Activated T-helper 1 cell treated with anti-CD3 and anti-CD28 coated beads, Interleukin-12 subunit alpha, Interleukin-12 subunit beta, Interleukin-2, Interleukin-4 antibody, amounts not matched to agents 30 ng/mL and 10 ng/mL and 1 ng/mL, durations not matched to agents 14 hours and 24 hours and 36 hours (primary cell): ENCODE data around the gene PGS1. TPM values are rescaled to one million over a fixed set of nuclear protein-coding genes. Genes with fewer than 3 reads are reported as not detected.

Experiments used
- DNase-seq: peaks from one replicate; pipeline ENCODE4 v3.0.0; 2021; ENCODE audit warnings: low spot score
- H3K27ac Mint-ChIP-seq: one replicate; pipeline ENCODE4 v1.8.0; 2021; ENCODE audit warnings: mild to moderate bottlenecking, mixed read lengths
- H3K27me3 Mint-ChIP-seq: one replicate; pipeline ENCODE4 v1.8.0; 2022; ENCODE audit warnings: mild to moderate bottlenecking, moderate library complexity, mixed read lengths; ENCODE audit not compliant: insufficient read depth
- H3K36me3 Mint-ChIP-seq: one replicate; pipeline ENCODE4 v1.8.0; 2021; ENCODE audit warnings: low read depth, mixed read lengths
- H3K4me1 Mint-ChIP-seq: one replicate; pipeline ENCODE4 v1.8.0; 2021; ENCODE audit warnings: low read depth, mixed read lengths
- H3K4me3 Mint-ChIP-seq: one replicate; pipeline ENCODE4 v1.8.0; 2021; ENCODE audit warnings: mild to moderate bottlenecking, moderate library complexity, mixed read lengths
- H3K9me3 Mint-ChIP-seq: one replicate; pipeline ENCODE4 v1.8.0; 2021; ENCODE audit warnings: mixed read lengths
- intact Hi-C: fragments of 100-400 bp; cut with micrococcal nuclease; formaldehyde crosslinking; loops from one replicate; pipeline ENCODE4 v1.15.1; 2024
- total RNA-seq: library from RNA; stranded (reverse); gene quantifications from 2 replicates; pipeline ENCODE4 v1.2.3, GENCODE V29; 2022

Gene PGS1
- total RNA-seq, 1 donor from 2014 or later = 71.9 TPM

DNA sequence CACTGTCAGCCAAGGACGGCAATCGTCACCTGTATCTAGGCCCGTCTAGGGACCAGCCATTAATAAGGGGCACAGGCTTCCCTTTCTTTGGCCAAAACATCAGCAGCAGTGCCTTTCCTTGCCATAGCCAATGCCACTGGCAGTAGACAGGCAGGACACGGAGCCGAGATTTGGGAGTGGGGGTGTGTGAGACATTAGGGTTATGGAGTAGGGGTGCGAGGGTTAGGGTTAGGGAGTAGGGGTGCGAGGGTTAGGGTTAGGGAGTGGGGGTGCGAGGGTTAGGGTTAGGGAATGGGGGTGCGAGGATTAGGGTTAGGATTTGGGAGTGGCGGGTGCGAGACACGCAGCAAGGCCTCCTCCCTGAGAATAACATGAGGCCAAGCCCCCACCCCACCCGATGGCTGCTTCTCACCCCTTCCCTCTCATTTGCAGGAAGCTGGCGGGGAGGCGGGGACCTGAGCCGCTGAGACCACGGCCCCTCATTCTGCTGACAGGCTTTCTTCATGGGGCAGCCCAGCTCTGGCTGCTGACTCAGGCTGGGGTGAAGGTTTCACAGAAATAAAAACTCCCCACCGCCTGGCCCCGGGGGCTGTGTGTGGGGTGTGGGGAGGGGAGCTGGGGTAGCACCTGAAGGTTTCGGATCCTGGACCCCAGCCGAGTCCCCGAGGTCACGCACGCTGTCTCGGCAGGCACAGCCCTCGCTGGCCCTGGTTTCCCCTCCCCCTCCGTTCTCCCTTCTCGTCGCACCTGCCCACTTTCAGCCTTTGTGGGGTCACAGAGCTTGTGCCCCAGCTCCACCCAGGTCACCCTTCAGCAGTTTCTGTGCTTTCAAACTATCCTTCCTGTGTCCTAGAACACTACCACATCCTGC, 93.8 kb downstream of the PGS1 start:
- no peak overlapping the region for H3K4me3 Mint-ChIP-seq
- H3K36me3 Mint-ChIP-seq = no peaks in the 10 kb centered on the region
- intact Hi-C loops = no loop called here
- H3K9me3 Mint-ChIP-seq = no peaks in the 10 kb centered on the region
- peaks cover 10% of the 10 kb centered on the region for H3K27me3 Mint-ChIP-seq
- H3K27ac Mint-ChIP-seq = no peak overlapping the region
- no peak for DNase-seq
- peaks cover 4% of the 10 kb centered on the region for H3K4me1 Mint-ChIP-seq

DNA sequence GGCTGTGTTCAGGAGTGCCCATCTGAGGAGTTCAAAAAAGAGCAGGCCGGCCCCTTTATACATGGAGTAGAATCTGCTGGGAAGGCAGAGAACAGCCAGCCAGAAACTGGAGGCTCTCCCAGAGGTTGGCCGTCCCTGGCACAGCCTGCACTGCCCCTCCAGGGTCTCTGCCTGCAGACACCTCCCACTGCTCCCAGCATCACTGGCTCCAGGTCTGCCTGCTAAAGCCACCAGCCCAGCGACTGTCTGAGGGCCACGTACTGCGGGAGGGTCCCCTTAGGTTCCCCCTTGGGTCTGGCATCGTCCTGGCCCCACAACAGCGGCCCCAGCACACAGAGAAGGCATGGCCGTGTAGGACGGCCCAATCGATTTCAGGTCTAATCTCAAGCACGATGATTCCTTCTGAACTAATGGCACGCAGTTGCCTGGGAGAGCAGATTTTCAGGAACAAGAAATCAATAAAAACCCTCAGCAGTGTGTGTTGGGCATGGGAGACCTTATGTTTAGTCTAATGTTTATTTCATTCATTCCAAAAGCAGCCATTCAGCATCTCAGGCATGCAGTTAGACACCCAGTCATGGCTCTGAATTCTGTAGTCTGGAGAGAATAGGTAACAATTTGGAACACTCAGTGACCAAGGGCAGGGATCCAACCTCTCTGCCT, 95.6 kb downstream of the PGS1 start:
- no peak for DNase-seq
- H3K27ac Mint-ChIP-seq = no peak overlapping the region
- H3K4me3 Mint-ChIP-seq = no peak overlapping the region
- H3K36me3 Mint-ChIP-seq = no peaks in the 10 kb centered on the region
- no peaks in the 10 kb centered on the region for H3K9me3 Mint-ChIP-seq
- peaks cover 10% of the 10 kb centered on the region for H3K27me3 Mint-ChIP-seq
- intact Hi-C loops = no loop called here
- H3K4me1 Mint-ChIP-seq = peaks cover 4% of the 10 kb centered on the region

Other genes with a start within 250 kb of the PGS1 start
- 265 and 268 TPM in 2 replicates for gene TMC6, start 249.9 kb upstream of the PGS1 start, total RNA-seq
- gene TMC8, start 247.9 kb upstream of the PGS1 start, total RNA-seq = 234 and 239 TPM in 2 replicates
- gene C17orf99, start 232.3 kb upstream of the PGS1 start, total RNA-seq = not detected in 2 replicates
- gene SYNGR2, start 210.1 kb upstream of the PGS1 start, total RNA-seq = 131 and 133 TPM in 2 replicates
- 65.8 and 66.8 TPM in 2 replicates for gene TK1, start 191.6 kb upstream of the PGS1 start, total RNA-seq
- 26.2 and 27.7 TPM in 2 replicates for gene AFMID, start 191.3 kb upstream of the PGS1 start, total RNA-seq
- gene BIRC5, start 164.4 kb upstream of the PGS1 start, total RNA-seq = 39.4 and 39.6 TPM in 2 replicates
- gene TMEM235, start 147.0 kb upstream of the PGS1 start, total RNA-seq = not detected in 2 replicates
- 75.4 and 76.3 TPM in 2 replicates for gene SOCS3, start 18.6 kb upstream of the PGS1 start, total RNA-seq
- 0.07 and 0.18 TPM in 2 replicates for gene DNAH17, start 198.7 kb downstream of the PGS1 start, total RNA-seq